Measurements from ENCODE around the gene EFNA5.

EFNA5 gene

GRCh38 chr5:107472620-107473064 is 198.1 kb downstream of the EFNA5 start:
- Histone ChIP-seq H3K36me3 (ENCODE audit: control insufficient read depth, insufficient read depth, low read length) (no peaks in the 10 kb centered on the region), H3K27me3 (replicated peaks; ENCODE audit: control insufficient read depth, insufficient read depth, low read length) (no peaks in the 10 kb centered on the region), H3K4me3 (replicated peaks; ENCODE audit: low read depth, low read length) (no peak overlapping the region)
- TF ChIP-seq CTCF (IDR thresholded peaks at IDR 0.05; ENCODE audit: insufficient read depth, low read length, poor library complexity, severe bottlenecking) = no peak
- no peak for DNase-seq (ENCODE audit: extremely low read depth, insufficient read length)

DNA sequence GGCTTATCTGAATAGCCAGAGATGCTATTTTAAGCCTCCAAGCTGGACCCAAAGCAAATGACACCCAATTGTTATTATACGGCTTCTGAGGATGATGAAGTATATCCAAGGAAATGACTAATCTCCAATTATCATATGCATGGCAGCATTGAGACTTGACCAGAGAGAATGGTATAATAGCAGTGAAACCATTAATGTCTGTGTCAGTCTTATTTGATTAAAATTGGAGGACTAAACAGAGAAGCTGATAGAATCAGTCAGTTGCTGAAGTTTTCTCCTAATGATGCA is 200.5 kb downstream of the EFNA5 start:
- DNase-seq (ENCODE audit: extremely low read depth, insufficient read length) = no peak
- Histone ChIP-seq H3K27me3 (replicated peaks; ENCODE audit: control insufficient read depth, insufficient read depth, low read length) (no peaks in the 10 kb centered on the region), H3K4me3 (replicated peaks; ENCODE audit: low read depth, low read length) (no peak overlapping the region), H3K36me3 (ENCODE audit: control insufficient read depth, insufficient read depth, low read length) (no peaks in the 10 kb centered on the region)
- no peak for TF ChIP-seq CTCF (IDR thresholded peaks at IDR 0.05; ENCODE audit: insufficient read depth, low read length, poor library complexity, severe bottlenecking)

GRCh38 chr5:107469485-107470294 is 201.0 kb downstream of the EFNA5 start:
- Histone ChIP-seq H3K4me3 (replicated peaks; ENCODE audit: low read depth, low read length) (no peak overlapping the region), H3K36me3 (ENCODE audit: control insufficient read depth, insufficient read depth, low read length) (no peaks in the 10 kb centered on the region), H3K27me3 (replicated peaks; ENCODE audit: control insufficient read depth, insufficient read depth, low read length) (no peaks in the 10 kb centered on the region)
- TF ChIP-seq CTCF (IDR thresholded peaks at IDR 0.05; ENCODE audit: insufficient read depth, low read length, poor library complexity, severe bottlenecking) = no peak
- no peak for DNase-seq (ENCODE audit: extremely low read depth, insufficient read length)

GRCh38 chr5:107469064-107469463 is 201.7 kb downstream of the EFNA5 start:
- no peak for DNase-seq (ENCODE audit: extremely low read depth, insufficient read length)

DNA sequence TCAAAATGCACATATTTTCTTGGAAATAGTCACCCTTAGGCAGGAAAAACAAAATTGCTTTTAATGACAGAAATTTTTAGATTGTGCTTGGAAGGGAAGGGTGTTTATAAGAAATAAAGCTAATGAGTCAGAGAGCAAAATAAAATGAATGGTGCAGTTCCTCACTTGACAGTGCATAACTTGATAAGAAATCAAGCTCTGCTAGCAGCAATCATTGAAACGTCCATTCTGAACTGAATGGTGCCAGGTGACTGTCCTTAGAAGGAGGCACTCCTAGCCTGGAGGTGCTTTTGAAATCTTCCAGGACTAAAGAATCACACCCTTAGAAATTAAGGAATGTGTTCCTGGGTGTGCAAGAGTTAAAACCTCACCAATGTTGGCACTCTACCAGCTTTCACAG is 202.5 kb downstream of the EFNA5 start:
- TF ChIP-seq CTCF (IDR thresholded peaks at IDR 0.05; ENCODE audit: insufficient read depth, low read length, poor library complexity, severe bottlenecking) = no peak
- Histone ChIP-seq H3K27me3 (replicated peaks; ENCODE audit: control insufficient read depth, insufficient read depth, low read length) (no peaks in the 10 kb centered on the region), H3K4me3 (replicated peaks; ENCODE audit: low read depth, low read length) (no peak overlapping the region), H3K36me3 (ENCODE audit: control insufficient read depth, insufficient read depth, low read length) (no peaks in the 10 kb centered on the region)
- no peak for DNase-seq (ENCODE audit: extremely low read depth, insufficient read length)

More at GRCh38 chr5:107469064-107469463, 201.7 kb downstream of the EFNA5 start:
- H3K27me3 ChIP-seq (replicated peaks; ENCODE audit: control insufficient read depth, insufficient read depth, low read length) = no peaks in the 10 kb centered on the region
- no peak for TF ChIP-seq CTCF (IDR thresholded peaks at IDR 0.05; ENCODE audit: insufficient read depth, low read length, poor library complexity, severe bottlenecking)
- no peak overlapping the region for H3K4me3 ChIP-seq (replicated peaks; ENCODE audit: low read depth, low read length)
- H3K36me3 ChIP-seq (ENCODE audit: control insufficient read depth, insufficient read depth, low read length) = no peaks in the 10 kb centered on the region

All from GM06990 (cell line).